ENCODE data around the gene DPRX.

DPRX gene

GRCh38 chr19:53631949-53632407, at the start of gene DPRX:
TSS of gene DPRX (plus strand) at chr19:53631999. CDS start at chr19:53632107, 108 bp downstream.
- no peak for DNase-seq

- no peak for DNase-seq
Measured at GRCh38 chr19:53583181-53583580, 48.6 kb upstream of the DPRX start.

GRCh38 chr19:53586277-53586691, 45.5 kb upstream of the DPRX start:
- no peak for DNase-seq

- no peak for DNase-seq
Measured at GRCh38 chr19:53594811-53595509, 36.8 kb upstream of the DPRX start.

- DNase-seq: no peak
Measured at GRCh38 chr19:53595510-53595867, 36.3 kb upstream of the DPRX start.

- DNase-seq: no peak
Measured at GRCh38 chr19:53596056-53596455, 35.7 kb upstream of the DPRX start.

- no peak for DNase-seq
Measured at GRCh38 chr19:53597023-53597422, 34.8 kb upstream of the DPRX start.

- DNase-seq: no peak
Measured at GRCh38 chr19:53598361-53598760, 33.4 kb upstream of the DPRX start.

GRCh38 chr19:53600217-53600616, 31.6 kb upstream of the DPRX start:
- no peak for DNase-seq

GRCh38 chr19:53606031-53606430, 25.8 kb upstream of the DPRX start:
- no peak for DNase-seq

GRCh38 chr19:53608381-53608780, 23.4 kb upstream of the DPRX start:
- no peak for DNase-seq

GRCh38 chr19:53612762-53613526, 18.9 kb upstream of the DPRX start:
- no peak for DNase-seq

GRCh38 chr19:53621885-53622740, 9.7 kb upstream of the DPRX start:
- no peak for DNase-seq

- DNase-seq: no peak
Measured at GRCh38 chr19:53624771-53625545, 6.8 kb upstream of the DPRX start.

GRCh38 chr19:53626486-53626885, 5.3 kb upstream of the DPRX start:
- DNase-seq: no peak

- DNase-seq: no peak
Measured at GRCh38 chr19:53626976-53627375, 4.8 kb upstream of the DPRX start.

GRCh38 chr19:53634768-53635167, 3.0 kb downstream of the DPRX start:
- DNase-seq: no peak

GRCh38 chr19:53639471-53639870, 7.7 kb downstream of the DPRX start:
- DNase-seq: no peak

GRCh38 chr19:53642381-53643099, 10.7 kb downstream of the DPRX start:
- DNase-seq: no peak

- DNase-seq: no peak
Measured at GRCh38 chr19:53644061-53644816, 12.4 kb downstream of the DPRX start.

GRCh38 chr19:53646144-53646543, 14.3 kb downstream of the DPRX start:
- DNase-seq: no peak

Data from NCI-H510A treated with DMSO at 0.1 percent for 48 hours (cell line).